ENCODE data around the gene GBF1. TPM values are rescaled to one million over a fixed set of nuclear protein-coding genes. Genes with fewer than 3 reads are reported as not detected.
A peak's percentile ranks its signal among the peaks of the same experiment; 100 is the strongest.
"Not testable (repeated sequence)": the region's sequence is repeated elsewhere in the genome, so short reads cannot be mapped to it uniquely, and the experiment has no call there.

GBF1 gene
- total and polyA plus RNA-seq, 11 donors, result 15.5 to 70.0 (median 48.2) TPM

DNA sequence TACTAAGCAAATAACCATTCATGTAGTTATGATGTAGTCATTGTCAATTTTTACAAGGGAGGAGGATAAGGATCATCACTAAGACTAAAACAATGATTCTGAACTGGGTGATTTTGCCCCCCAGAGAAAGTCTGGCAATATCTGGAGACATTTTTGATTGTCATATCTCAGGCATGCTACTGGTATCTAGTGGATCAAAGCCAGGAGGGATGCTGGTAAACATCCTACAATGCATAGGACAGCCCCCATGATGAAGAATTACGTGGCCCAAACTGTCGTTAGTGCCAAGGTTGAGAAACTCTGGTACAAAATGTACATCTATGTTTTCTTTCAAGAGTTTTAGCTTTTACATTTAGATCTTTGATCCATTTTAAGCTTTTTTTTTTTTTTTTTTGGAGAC lies 57.3 kb downstream of the GBF1 start:
- WGBS, 4 donors, result 50 to 66% (median 59%) methylated on average over 2 of the region's 2 CpGs
- intact Hi-C loops (cut with DNase I), result no loop called here
- H3K27ac ChIP-seq, result peak overlapping the region in 1 of 12 donors; percentile 6

DNA sequence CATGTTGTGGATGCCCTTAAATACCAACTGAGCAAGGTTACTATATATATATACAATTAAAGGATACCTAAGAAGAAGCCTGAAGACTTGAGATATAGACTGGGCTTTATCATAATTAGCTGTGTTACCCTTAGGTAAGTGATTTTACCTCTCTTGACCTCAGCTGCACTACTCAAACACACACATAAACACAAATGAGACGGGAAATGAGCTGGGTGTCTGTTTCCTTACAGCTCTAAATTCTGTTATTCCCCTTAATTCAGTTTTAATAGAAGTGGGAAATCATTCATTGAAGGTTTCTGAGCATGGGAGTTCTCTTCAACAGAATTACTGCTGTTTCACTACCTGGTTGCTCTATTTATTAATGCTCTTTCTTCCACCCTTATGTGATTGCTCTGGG lies 60.7 kb downstream of the GBF1 start:
- DNase-seq (no peak), ATAC-seq (no peak)
- TF ChIP-seq, protein P1, sequence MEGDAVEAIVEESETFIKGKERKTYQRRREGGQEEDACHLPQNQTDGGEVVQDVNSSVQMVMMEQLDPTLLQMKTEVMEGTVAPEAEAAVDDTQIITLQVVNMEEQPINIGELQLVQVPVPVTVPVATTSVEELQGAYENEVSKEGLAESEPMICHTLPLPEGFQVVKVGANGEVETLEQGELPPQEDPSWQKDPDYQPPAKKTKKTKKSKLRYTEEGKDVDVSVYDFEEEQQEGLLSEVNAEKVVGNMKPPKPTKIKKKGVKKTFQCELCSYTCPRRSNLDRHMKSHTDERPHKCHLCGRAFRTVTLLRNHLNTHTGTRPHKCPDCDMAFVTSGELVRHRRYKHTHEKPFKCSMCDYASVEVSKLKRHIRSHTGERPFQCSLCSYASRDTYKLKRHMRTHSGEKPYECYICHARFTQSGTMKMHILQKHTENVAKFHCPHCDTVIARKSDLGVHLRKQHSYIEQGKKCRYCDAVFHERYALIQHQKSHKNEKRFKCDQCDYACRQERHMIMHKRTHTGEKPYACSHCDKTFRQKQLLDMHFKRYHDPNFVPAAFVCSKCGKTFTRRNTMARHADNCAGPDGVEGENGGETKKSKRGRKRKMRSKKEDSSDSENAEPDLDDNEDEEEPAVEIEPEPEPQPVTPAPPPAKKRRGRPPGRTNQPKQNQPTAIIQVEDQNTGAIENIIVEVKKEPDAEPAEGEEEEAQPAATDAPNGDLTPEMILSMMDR (IDR thresholded peaks at IDR 0.05), result no peak
- no peak for TF ChIP-seq POLR2A (IDR thresholded peaks at IDR 0.05)
- 66 to 71% (median 69%) methylated on average over 1 of the region's 1 CpG for WGBS, 4 donors
- Histone ChIP-seq H3K4me3 (no peak overlapping the region), H3K27ac (no peak overlapping the region), H3K4me1 (peaks cover 2 to 52% (median 22%) of the 10 kb centered on the region in 12 donors), H3K27me3 (no peaks in the 10 kb centered on the region), H3K36me3 (no peaks in the 10 kb centered on the region), H3K9me3 (no peaks in the 10 kb centered on the region)
- intact Hi-C loops (cut with DNase I), result no loop called here

More for the DNA sequence above, 57.3 kb downstream of the GBF1 start:
- Histone ChIP-seq H3K9me3 (no peaks in the 10 kb centered on the region), H3K36me3 (no peaks in the 10 kb centered on the region), H3K4me3 (no peak overlapping the region), H3K27me3 (no peaks in the 10 kb centered on the region), H3K4me1 (peaks cover 0 to 51% (median 25%) of the 10 kb centered on the region in 12 donors)
- ATAC-seq (no peak), DNase-seq (no peak)
- TF ChIP-seq, protein P1 (IDR thresholded peaks at IDR 0.05), result no peak
- no peak for TF ChIP-seq POLR2A (IDR thresholded peaks at IDR 0.05)

DNA sequence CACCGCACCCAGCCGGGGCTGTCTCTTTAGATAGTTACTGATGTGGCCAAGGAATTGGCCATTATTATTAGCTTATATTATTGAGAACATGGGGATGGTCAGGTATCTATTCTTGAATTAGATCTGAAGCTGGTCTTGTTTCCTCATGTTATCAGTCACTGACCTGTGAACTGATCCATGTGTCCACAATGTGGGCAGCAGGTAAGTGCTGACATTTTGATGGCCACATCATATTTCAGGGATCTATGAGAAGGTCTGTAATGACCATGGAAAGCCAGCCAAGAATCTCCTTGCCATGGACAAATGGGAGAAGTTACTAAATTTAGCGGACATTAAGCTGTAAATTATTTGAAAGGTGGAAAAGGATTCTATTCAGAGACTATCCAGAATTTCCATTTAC lies 61.4 kb downstream of the GBF1 start:
- WGBS, 4 donors, result 83 to 96% (median 90%) methylated on average over 3 of the region's 3 CpGs
- Histone ChIP-seq H3K36me3 (no peaks in the 10 kb centered on the region), H3K27me3 (no peaks in the 10 kb centered on the region), H3K4me1 (peaks cover 2 to 59% (median 29%) of the 10 kb centered on the region in 12 donors), H3K9me3 (no peaks in the 10 kb centered on the region), H3K27ac (no peak overlapping the region), H3K4me3 (no peak overlapping the region)
- no peak for TF ChIP-seq POLR2A (IDR thresholded peaks at IDR 0.05)
- TF ChIP-seq, protein P1 (IDR thresholded peaks at IDR 0.05), result no peak
- ATAC-seq, result no peak
- DNase-seq, result no peak
- intact Hi-C loops (cut with DNase I), result no loop called here

DNA sequence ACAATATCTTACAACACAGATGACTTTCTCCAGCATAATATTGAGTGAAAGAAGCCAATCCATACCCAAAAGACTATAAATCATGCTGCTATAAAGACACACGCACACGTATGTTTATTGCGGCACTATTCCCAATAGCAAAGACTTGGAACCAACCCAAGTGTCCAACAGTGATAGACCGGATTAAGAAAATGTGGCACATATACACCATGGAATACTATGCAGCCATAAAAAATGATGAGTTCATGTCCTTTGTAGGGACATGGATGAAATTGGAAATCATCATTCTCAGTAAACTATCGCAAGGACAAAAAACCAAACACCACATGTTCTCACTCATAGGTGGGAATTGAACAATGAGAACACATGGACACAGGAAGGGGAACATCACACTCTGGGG lies 63.0 kb downstream of the GBF1 start:
- ATAC-seq; DNase-seq; H3K4me3 ChIP-seq; H3K9me3 ChIP-seq; H3K27me3 ChIP-seq; H3K36me3 ChIP-seq; H3K27ac ChIP-seq; intact Hi-C loops (cut with DNase I): not testable (repeated sequence)
- 95 to 97% (median 97%) methylated on average over 4 of the region's 5 CpGs for WGBS, 4 donors
- H3K4me1 ChIP-seq, result peaks cover 2 to 65% (median 38%) of the 10 kb centered on the region in 12 donors

DNA sequence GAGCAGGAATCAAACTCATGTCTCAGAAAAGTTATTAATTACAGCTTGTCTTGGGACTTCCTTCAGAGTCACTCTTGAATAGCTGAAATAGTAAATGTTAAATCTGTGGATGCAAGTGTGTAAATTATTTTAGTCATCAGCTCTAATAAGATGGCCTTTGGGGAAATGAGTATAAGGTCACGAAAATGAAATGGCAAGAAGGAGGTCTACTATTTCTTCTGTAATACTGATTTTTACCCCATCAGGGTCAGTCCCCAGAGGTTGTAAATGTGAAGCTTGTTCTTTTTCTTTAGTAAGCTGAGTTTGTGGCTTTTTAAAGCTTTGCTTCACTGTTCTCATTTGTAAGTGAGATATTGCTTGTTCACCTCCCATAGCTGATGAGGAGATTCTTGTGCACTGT lies 63.9 kb downstream of the GBF1 start:
- intact Hi-C loops (cut with DNase I), result no loop called here
- no peaks in the 10 kb centered on the region for H3K27me3 ChIP-seq
- H3K4me1 ChIP-seq, result peaks cover 2 to 65% (median 39%) of the 10 kb centered on the region in 12 donors
- TF ChIP-seq, protein P1 (IDR thresholded peaks at IDR 0.05), result no peak
- TF ChIP-seq POLR2A (IDR thresholded peaks at IDR 0.05), result no peak
- no peaks in the 10 kb centered on the region for H3K9me3 ChIP-seq
- H3K27ac ChIP-seq, result no peak overlapping the region
- H3K36me3 ChIP-seq, result no peaks in the 10 kb centered on the region
- H3K4me3 ChIP-seq, result no peak overlapping the region
- no peak for DNase-seq
- no peak for ATAC-seq
- 86 to 97% (median 90%) methylated on average over 1 of the region's 1 CpG for whole genome bisulfite sequencing, 4 donors
